Naive B cell (primary cell): ENCODE results near the gene CNGB1. TPM values are rescaled to one million over a fixed set of nuclear protein-coding genes. Genes with fewer than 3 reads are reported as not detected.

Source experiments
- ATAC-seq, 2 donors: fragments of 150-1000 bp; cut with Tn5 transposase; 2 replicates each; pipeline ENCODE4 v1.10.0; 2021; ENCODE audit warnings: low read depth in 2 of 2, mild to moderate bottlenecking in 2 of 2, moderate library complexity in 2 of 2
- DNase-seq: peaks from one replicate; pipeline ENCODE4 v3.0.0; 2022
- H3K27ac Mint-ChIP-seq, 6 donors: one replicate each; pipeline ENCODE4 v1.8.0; 2020 to 2022; ENCODE audit warnings: mild to moderate bottlenecking in 6 of 6, mixed read lengths in 6 of 6, moderate library complexity in 5 of 6, inconsistent platforms in 2 of 6
- H3K27me3 Mint-ChIP-seq, 3 donors: one replicate each; pipeline ENCODE4 v1.8.0; 2021 to 2022; ENCODE audit warnings: mixed read lengths in 3 of 3, mild to moderate bottlenecking in 1 of 3
- H3K36me3 Mint-ChIP-seq, 2 donors: one replicate each; pipeline ENCODE4 v1.8.0; 2020 to 2022; ENCODE audit warnings: mixed read lengths in 2 of 2, inconsistent platforms in 1 of 2, mild to moderate bottlenecking in 1 of 2
- H3K4me1 Mint-ChIP-seq, 3 donors: one replicate each; pipeline ENCODE4 v1.8.0; 2020 to 2022; ENCODE audit warnings: mixed read lengths in 3 of 3, inconsistent platforms in 1 of 3, mild to moderate bottlenecking in 1 of 3, moderate library complexity in 1 of 3
- H3K4me3 Mint-ChIP-seq, 8 donors: one replicate each; pipeline ENCODE4 v1.8.0; 2020 to 2022; ENCODE audit warnings: mild to moderate bottlenecking in 8 of 8, mixed read lengths in 8 of 8, moderate library complexity in 8 of 8, inconsistent platforms in 2 of 8
- H3K9me3 Mint-ChIP-seq, 7 donors: one replicate each; pipeline ENCODE4 v1.8.0; 2020 to 2022; ENCODE audit warnings: mixed read lengths in 7 of 7, mild to moderate bottlenecking in 5 of 7, inconsistent platforms in 2 of 7, moderate library complexity in 1 of 7
- polyA plus RNA-seq, 6 donors: library from polyadenylated mRNA; unstranded; fragments of 300-500 nt; fragmentation: Illumina TruSeq; gene quantifications; one replicate each; pipeline ENCODE4 v1.2.3, GENCODE V29; 2021; ENCODE audit warnings: low read depth in 6 of 6

CNGB1 gene
- polyA plus RNA-seq, 6 donors from 2014 or later, result not detected

- Mint-ChIP-seq H3K27me3 (peaks cover 16 to 42% (median 22%) of the 10 kb centered on the region in 3 donors), H3K9me3 (no peaks in the 10 kb centered on the region), H3K4me1 (peaks cover 0 to 16% (median 4%) of the 10 kb centered on the region in 3 donors), H3K27ac (peak overlapping the region in 1 of 6 donors; percentile 19), H3K4me3 (no peak overlapping the region), H3K36me3 (no peaks in the 10 kb centered on the region)
- no peak for DNase-seq
- no peak for ATAC-seq
Observed at GRCh38 chr16:57894390-57895080, 76.4 kb downstream of the CNGB1 start.

- Mint-ChIP-seq H3K27me3 (peaks cover 19 to 50% (median 24%) of the 10 kb centered on the region in 3 donors), H3K27ac (peak overlapping the region in 1 of 6 donors; percentile 19), H3K4me3 (no peak overlapping the region), H3K9me3 (no peaks in the 10 kb centered on the region), H3K36me3 (no peaks in the 10 kb centered on the region), H3K4me1 (peaks cover 0 to 16% (median 4%) of the 10 kb centered on the region in 3 donors)
- ATAC-seq (no peak), DNase-seq (no peak)
Observed at GRCh38 chr16:57893559-57894389, 77.2 kb downstream of the CNGB1 start.

DNA sequence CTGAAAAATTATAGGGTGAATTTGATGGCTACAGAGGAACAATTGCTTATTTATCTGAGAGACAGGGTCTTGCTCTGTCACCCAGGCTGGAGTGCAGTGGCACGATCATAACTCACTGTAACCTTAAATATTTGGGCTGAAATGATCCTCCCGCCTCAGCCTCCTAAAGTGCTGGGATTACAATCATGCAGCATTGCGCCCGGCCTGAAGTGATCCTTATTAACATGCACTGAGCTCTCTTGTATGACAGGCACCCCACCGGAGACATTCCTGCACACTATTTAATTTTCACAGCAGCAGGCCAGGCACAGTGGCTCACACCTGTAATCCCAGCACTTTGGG is 77.7 kb downstream of the CNGB1 start:
- Mint-ChIP-seq H3K36me3 (no peaks in the 10 kb centered on the region), H3K27me3 (peaks cover 25 to 55% (median 29%) of the 10 kb centered on the region in 3 donors), H3K9me3 (no peaks in the 10 kb centered on the region), H3K4me3 (no peak overlapping the region), H3K27ac (no peak overlapping the region), H3K4me1 (peaks cover 0 to 16% (median 4%) of the 10 kb centered on the region in 3 donors)
- DNase-seq, result no peak
- no peak for ATAC-seq

- Mint-ChIP-seq H3K27ac (no peak overlapping the region), H3K4me3 (no peak overlapping the region), H3K9me3 (no peaks in the 10 kb centered on the region), H3K36me3 (no peaks in the 10 kb centered on the region), H3K27me3 (peaks cover 29 to 56% (median 36%) of the 10 kb centered on the region in 3 donors), H3K4me1 (peaks cover 0 to 16% (median 4%) of the 10 kb centered on the region in 3 donors)
- no peak for ATAC-seq
- DNase-seq, result no peak
Observed at GRCh38 chr16:57892447-57893096, 78.4 kb downstream of the CNGB1 start.

- H3K27ac Mint-ChIP-seq, result peak overlapping the region in 1 of 6 donors; percentile 54
- H3K4me1 Mint-ChIP-seq, result peaks cover 0 to 16% (median 4%) of the 10 kb centered on the region in 3 donors
- peaks cover 34 to 59% (median 40%) of the 10 kb centered on the region in 3 donors for H3K27me3 Mint-ChIP-seq
- DNase-seq, result no peak
- H3K36me3 Mint-ChIP-seq, result no peaks in the 10 kb centered on the region
- no peak overlapping the region for H3K4me3 Mint-ChIP-seq
- ATAC-seq, result no peak
- no peaks in the 10 kb centered on the region for H3K9me3 Mint-ChIP-seq
Observed at GRCh38 chr16:57892041-57892440, 78.9 kb downstream of the CNGB1 start.

- DNase-seq (no peak), ATAC-seq (no peak)
- Mint-ChIP-seq H3K36me3 (no peaks in the 10 kb centered on the region), H3K4me1 (peaks cover 0 to 16% (median 4%) of the 10 kb centered on the region in 3 donors), H3K9me3 (no peaks in the 10 kb centered on the region), H3K27ac (no peak overlapping the region), H3K4me3 (no peak overlapping the region), H3K27me3 (peaks cover 35 to 68% (median 51%) of the 10 kb centered on the region in 3 donors)
Observed at GRCh38 chr16:57890752-57891111, 80.2 kb downstream of the CNGB1 start.

DNA sequence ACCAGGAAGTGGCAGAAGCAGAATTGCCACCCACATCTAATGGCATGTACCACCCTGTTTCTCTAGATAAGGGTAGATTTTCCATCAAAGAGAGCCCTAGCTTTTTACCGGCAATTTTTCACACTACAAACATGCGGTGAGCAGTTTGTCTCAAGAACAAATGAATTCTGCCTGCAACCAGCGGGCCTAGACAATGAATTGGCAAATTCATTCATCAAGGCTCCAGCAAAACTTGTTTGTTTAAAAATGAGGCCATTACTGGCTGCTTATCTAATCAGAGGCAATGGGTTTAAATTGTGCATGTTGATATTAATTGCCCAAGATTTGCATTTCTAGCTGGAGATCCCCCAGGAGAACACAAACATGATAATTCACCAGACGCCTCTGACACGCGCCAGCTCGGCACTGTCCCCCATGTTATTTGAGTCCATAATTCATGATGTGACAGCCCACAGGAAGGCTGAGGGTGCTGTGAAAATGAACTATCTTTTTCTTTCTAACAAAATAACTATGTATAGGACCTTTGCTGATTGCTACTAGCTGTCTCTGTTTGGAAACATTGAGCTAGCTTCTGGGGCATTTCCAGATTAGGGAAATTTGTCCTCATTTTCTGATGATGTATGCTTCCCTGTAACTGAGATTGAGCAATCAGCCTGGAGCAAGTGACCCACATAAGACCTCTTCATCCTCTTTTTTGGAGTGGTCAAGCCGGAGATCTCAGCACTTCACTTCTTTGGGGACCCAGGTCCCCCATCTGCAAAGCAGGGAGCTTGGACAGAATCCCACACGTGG is 80.8 kb downstream of the CNGB1 start:
- ATAC-seq (no peak), DNase-seq (no peak)
- H3K4me3 Mint-ChIP-seq, result no peak overlapping the region
- no peaks in the 10 kb centered on the region for H3K9me3 Mint-ChIP-seq
- peaks cover 37 to 74% (median 57%) of the 10 kb centered on the region in 3 donors for H3K27me3 Mint-ChIP-seq
- H3K36me3 Mint-ChIP-seq, result no peaks in the 10 kb centered on the region
- no peak overlapping the region for H3K27ac Mint-ChIP-seq
- H3K4me1 Mint-ChIP-seq, result peaks cover 0 to 16% (median 4%) of the 10 kb centered on the region in 3 donors

GRCh38 chr16:57889522-57889921 is 81.4 kb downstream of the CNGB1 start:
- Mint-ChIP-seq H3K27me3 (peaks cover 42 to 81% (median 63%) of the 10 kb centered on the region in 3 donors), H3K27ac (no peak overlapping the region), H3K4me3 (no peak overlapping the region), H3K36me3 (no peaks in the 10 kb centered on the region), H3K4me1 (peaks cover 0 to 16% (median 4%) of the 10 kb centered on the region in 3 donors), H3K9me3 (no peaks in the 10 kb centered on the region)
- DNase-seq, result no peak
- no peak for ATAC-seq

- H3K9me3 Mint-ChIP-seq, result no peaks in the 10 kb centered on the region
- H3K27me3 Mint-ChIP-seq, result peaks cover 44 to 81% (median 67%) of the 10 kb centered on the region in 3 donors
- no peak overlapping the region for H3K27ac Mint-ChIP-seq
- no peaks in the 10 kb centered on the region for H3K36me3 Mint-ChIP-seq
- no peak for ATAC-seq
- no peak overlapping the region for H3K4me3 Mint-ChIP-seq
- H3K4me1 Mint-ChIP-seq, result peaks cover 0 to 12% (median 6%) of the 10 kb centered on the region in 3 donors
- no peak for DNase-seq
Observed at GRCh38 chr16:57889111-57889510, 81.8 kb downstream of the CNGB1 start.

GRCh38 chr16:57888128-57888527 is 82.8 kb downstream of the CNGB1 start:
- Mint-ChIP-seq H3K4me3 (peak overlapping the region in 1 of 8 donors; percentile 52), H3K27me3 (peaks cover 47 to 86% (median 77%) of the 10 kb centered on the region in 3 donors), H3K27ac (no peak overlapping the region), H3K4me1 (peaks cover 0 to 5% (median 3%) of the 10 kb centered on the region in 3 donors), H3K36me3 (no peaks in the 10 kb centered on the region), H3K9me3 (no peaks in the 10 kb centered on the region)
- ATAC-seq (no peak), DNase-seq (no peak)

DNA sequence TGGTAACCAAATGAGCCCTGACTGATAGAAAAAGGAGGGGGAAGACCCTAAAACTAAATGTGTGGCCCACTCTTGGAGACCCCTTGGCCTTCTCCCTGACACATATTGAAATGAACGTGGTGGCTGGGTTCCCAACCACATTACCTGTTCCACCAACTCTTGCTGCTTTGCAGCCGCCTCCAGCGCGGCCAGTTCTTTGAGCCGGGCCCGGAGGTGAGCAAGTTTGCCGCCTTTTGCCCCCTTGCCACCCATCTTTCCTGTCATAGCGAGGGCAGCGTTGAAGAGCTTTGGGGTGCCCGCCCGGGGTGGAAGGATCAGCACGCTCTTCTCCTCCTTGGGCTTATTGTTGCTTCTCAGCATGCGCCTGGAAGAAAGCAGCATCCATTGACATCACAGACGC is 83.2 kb downstream of the CNGB1 start:
- Mint-ChIP-seq H3K9me3 (no peaks in the 10 kb centered on the region), H3K4me1 (peaks cover 0 to 4% (median 3%) of the 10 kb centered on the region in 3 donors), H3K27ac (no peak overlapping the region), H3K4me3 (peak overlapping the region in 1 of 8 donors; percentile 52), H3K36me3 (no peaks in the 10 kb centered on the region), H3K27me3 (peaks cover 51 to 86% (median 78%) of the 10 kb centered on the region in 3 donors)
- DNase-seq (no peak), ATAC-seq (no peak)

GRCh38 chr16:57886427-57886826 is 84.5 kb downstream of the CNGB1 start:
- Mint-ChIP-seq H3K27me3 (peaks cover 56 to 76% (median 70%) of the 10 kb centered on the region in 3 donors), H3K27ac (peak overlapping the region in 1 of 6 donors; percentile 21), H3K4me3 (no peak overlapping the region)

DNA sequence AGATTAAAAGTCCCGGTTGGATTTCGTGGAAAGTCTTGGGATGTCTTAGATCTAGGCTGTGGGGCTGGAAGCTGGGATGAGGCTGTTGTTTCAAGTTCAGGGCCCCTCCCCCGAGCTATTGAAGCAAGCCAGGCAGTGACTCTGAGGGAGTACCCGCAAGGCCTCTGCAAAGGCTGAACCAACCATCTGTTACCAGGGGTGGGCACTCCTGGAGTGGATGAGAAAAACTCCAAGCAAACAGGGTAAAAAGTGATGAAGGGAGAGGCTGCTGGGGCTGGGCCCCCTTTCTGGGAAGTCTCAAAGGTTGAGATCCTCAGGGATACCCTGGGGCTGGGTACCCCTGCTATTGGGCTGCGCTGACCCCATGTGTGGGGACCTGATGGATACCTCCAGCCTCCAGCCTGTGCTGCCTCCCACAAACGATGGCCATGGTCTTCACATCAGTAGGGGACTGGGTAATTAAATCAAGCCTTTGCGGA is 86.2 kb downstream of the CNGB1 start:
- no peak overlapping the region for H3K27ac Mint-ChIP-seq
- H3K27me3 Mint-ChIP-seq, result peaks cover 50 to 63% (median 61%) of the 10 kb centered on the region in 3 donors
- no peaks in the 10 kb centered on the region for H3K9me3 Mint-ChIP-seq

More at GRCh38 chr16:57886427-57886826, 84.5 kb downstream of the CNGB1 start:
- Mint-ChIP-seq H3K9me3 (no peaks in the 10 kb centered on the region), H3K36me3 (no peaks in the 10 kb centered on the region), H3K4me1 (peaks cover 0 to 3% (median 0%) of the 10 kb centered on the region in 3 donors)
- DNase-seq (no peak), ATAC-seq (no peak)

More for the DNA sequence above, 86.2 kb downstream of the CNGB1 start:
- Mint-ChIP-seq H3K4me3 (no peak overlapping the region), H3K4me1 (peaks cover 0 to 3% (median 0%) of the 10 kb centered on the region in 3 donors), H3K36me3 (no peaks in the 10 kb centered on the region)
- ATAC-seq (no peak), DNase-seq (no peak)
